Astrocyte (in vitro differentiated cells and primary cell): ENCODE measurements around the gene ANKS6. TPM values are rescaled to one million over a fixed set of nuclear protein-coding genes. Genes with fewer than 3 reads are reported as not detected.
A peak's percentile ranks its signal among the peaks of the same experiment; 100 is the strongest.

Experiments used
- DNase-seq: peaks from one replicate; pipeline ENCODE4 v3.0.0-alpha.2; 2010; ENCODE audit warnings: low read depth
- FAIRE-seq: peaks from 2 replicates; lab custom pipeline; 2011; peaks lifted over from hg19 to GRCh38; lab: Jason Lieb, UNC
- H2AFZ ChIP-seq: 2 replicates; pipeline ENCODE4 v1.6.0; 2012; ENCODE audit warnings: low read depth, low read length, inconsistent platforms
- H3K27ac ChIP-seq: 2 replicates; pipeline ENCODE4 v1.5.1; 2011; ENCODE audit warnings: low read depth, low read length, inconsistent platforms
- H3K27me3 ChIP-seq: 2 replicates; pipeline ENCODE4 v1.6.0; 2011; ENCODE audit warnings: low read length, inconsistent platforms; ENCODE audit not compliant: insufficient read depth
- H3K36me3 ChIP-seq: 2 replicates; pipeline ENCODE4 v1.5.1; 2011; ENCODE audit warnings: low read length, inconsistent platforms; ENCODE audit not compliant: insufficient read depth
- H3K4me1 ChIP-seq: 2 replicates; pipeline ENCODE4 v1.5.1; 2011; ENCODE audit warnings: low read length, inconsistent platforms; ENCODE audit not compliant: insufficient read depth
- H3K4me2 ChIP-seq: 2 replicates; pipeline ENCODE4 v1.6.0; 2012; ENCODE audit warnings: low read length, inconsistent platforms
- H3K4me3 ChIP-seq: 2 replicates; pipeline ENCODE4 v1.5.1; 2011; ENCODE audit warnings: low read depth, mild to moderate bottlenecking, low read length, inconsistent platforms; ENCODE audit not compliant: insufficient read depth
- H3K79me2 ChIP-seq: 2 replicates; pipeline ENCODE4 v1.6.0; 2012; ENCODE audit warnings: mild to moderate bottlenecking, low read length, inconsistent platforms; ENCODE audit not compliant: insufficient read depth
- H3K9ac ChIP-seq: 2 replicates; pipeline ENCODE4 v1.6.0; 2012; ENCODE audit warnings: mild to moderate bottlenecking, low read length, inconsistent platforms
- H3K9me3 ChIP-seq: 2 replicates; pipeline ENCODE4 v1.5.1; 2012; ENCODE audit warnings: low read depth, mild to moderate bottlenecking, low read length, inconsistent platforms; ENCODE audit not compliant: insufficient read depth
- H4K20me1 ChIP-seq: 2 replicates; pipeline ENCODE4 v1.6.0; 2012; ENCODE audit warnings: low read length, inconsistent platforms; ENCODE audit not compliant: insufficient read depth
- H3K27ac Mint-ChIP-seq: one replicate; pipeline ENCODE4 v1.8.0; 2021; ENCODE audit warnings: mild to moderate bottlenecking, mixed read lengths; ENCODE audit not compliant: unreplicated experiment
- H3K27me3 Mint-ChIP-seq: one replicate; pipeline ENCODE4 v1.8.0; 2021; ENCODE audit warnings: low read depth, mixed read lengths; ENCODE audit not compliant: unreplicated experiment
- H3K36me3 Mint-ChIP-seq: one replicate; pipeline ENCODE4 v1.8.0; 2021; ENCODE audit warnings: low read depth, mixed read lengths; ENCODE audit not compliant: unreplicated experiment
- H3K4me1 Mint-ChIP-seq: one replicate; pipeline ENCODE4 v1.8.0; 2021; ENCODE audit warnings: low read depth, mixed read lengths; ENCODE audit not compliant: unreplicated experiment
- H3K4me3 Mint-ChIP-seq: one replicate; pipeline ENCODE4 v1.8.0; 2021; ENCODE audit warnings: mild to moderate bottlenecking, moderate library complexity, mixed read lengths; ENCODE audit not compliant: unreplicated experiment
- H3K9me3 Mint-ChIP-seq: one replicate; pipeline ENCODE4 v1.8.0; 2021; ENCODE audit warnings: mild to moderate bottlenecking, mixed read lengths; ENCODE audit not compliant: unreplicated experiment
- CTCF ChIP-seq: IDR thresholded peaks from 2 replicates; pipeline ENCODE4 v1.5.1; 2011; ENCODE audit warnings: low read depth, mild to moderate bottlenecking, inconsistent platforms, low read length, moderate library complexity; ENCODE audit not compliant: insufficient read depth
- EZH2 ChIP-seq: IDR thresholded peaks from 2 replicates; pipeline ENCODE4 v1.6.1; 2012; ENCODE audit warnings: mild to moderate bottlenecking, low read length, inconsistent platforms; ENCODE audit not compliant: insufficient read depth
- total RNA-seq: library from RNA; stranded (reverse); gene quantifications from 2 replicates; pipeline ENCODE4 v1.2.1, GENCODE V29; 2021

Gene ANKS6
- total RNA-seq, 1 donor from 2014 or later = 16.7 TPM

- FAIRE-seq (no peak), DNase-seq (peak; percentile 70)
- no peak overlapping the region for H3K9ac ChIP-seq
- H3K27me3 ChIP-seq = peaks cover 17% of the 10 kb centered on the region
- H3K4me2 ChIP-seq = no peak overlapping the region
- H3K4me3 ChIP-seq = no peak overlapping the region
- TF ChIP-seq EZH2 (no peak), CTCF (no peak)
- H4K20me1 ChIP-seq = no peaks in the 10 kb centered on the region
- H2AFZ ChIP-seq = no peak overlapping the region
- no peaks in the 10 kb centered on the region for H3K79me2 ChIP-seq
- no peak overlapping the region for H3K4me3 Mint-ChIP-seq
- H3K4me1 ChIP-seq = peaks cover 9% of the 10 kb centered on the region
- H3K9me3 Mint-ChIP-seq = no peaks in the 10 kb centered on the region
- peaks cover 48% of the 10 kb centered on the region for H3K27me3 Mint-ChIP-seq
- no peaks in the 10 kb centered on the region for H3K9me3 ChIP-seq
- no peak overlapping the region for H3K27ac Mint-ChIP-seq
- peaks cover 3% of the 10 kb centered on the region for H3K4me1 Mint-ChIP-seq
- H3K36me3 Mint-ChIP-seq = no peaks in the 10 kb centered on the region
- no peak overlapping the region for H3K27ac ChIP-seq
- no peaks in the 10 kb centered on the region for H3K36me3 ChIP-seq
Measured at GRCh38 chr9:98805506-98806272, 9.3 kb upstream of the ANKS6 start.

- Mint-ChIP-seq H3K36me3 (no peaks in the 10 kb centered on the region), H3K27me3 (peaks cover 38% of the 10 kb centered on the region), H3K4me1 (peaks cover 3% of the 10 kb centered on the region), H3K27ac (no peak overlapping the region), H3K4me3 (no peak overlapping the region), H3K9me3 (peaks cover under 1% of the 10 kb centered on the region)
- Histone ChIP-seq H4K20me1 (no peaks in the 10 kb centered on the region), H3K9ac (no peak overlapping the region), H3K4me3 (no peak overlapping the region), H3K9me3 (peaks cover 2% of the 10 kb centered on the region), H3K27ac (no peak overlapping the region), H3K4me1 (peaks cover 2% of the 10 kb centered on the region), H3K36me3 (no peaks in the 10 kb centered on the region), H3K4me2 (no peak overlapping the region), H2AFZ (no peak overlapping the region), H3K79me2 (no peaks in the 10 kb centered on the region), H3K27me3 (peaks cover 17% of the 10 kb centered on the region)
- FAIRE-seq (no peak), DNase-seq (no peak)
- TF ChIP-seq CTCF (no peak), EZH2 (no peak)
Measured at GRCh38 chr9:98804083-98804482, 7.7 kb upstream of the ANKS6 start.

- H4K20me1 ChIP-seq = no peaks in the 10 kb centered on the region
- no peak overlapping the region for H3K4me3 ChIP-seq
- Mint-ChIP-seq H3K9me3 (peaks cover 9% of the 10 kb centered on the region), H3K4me3 (no peak overlapping the region), H3K4me1 (no peaks in the 10 kb centered on the region), H3K36me3 (peaks cover 4% of the 10 kb centered on the region), H3K27ac (no peak overlapping the region), H3K27me3 (peaks cover 23% of the 10 kb centered on the region)
- no peak overlapping the region for H3K4me2 ChIP-seq
- peaks cover 13% of the 10 kb centered on the region for H3K27me3 ChIP-seq
- H3K27ac ChIP-seq = no peak overlapping the region
- H3K9me3 ChIP-seq = peaks cover 4% of the 10 kb centered on the region
- H3K79me2 ChIP-seq = no peaks in the 10 kb centered on the region
- FAIRE-seq (no peak), DNase-seq (no peak)
- no peak overlapping the region for H2AFZ ChIP-seq
- no peak overlapping the region for H3K9ac ChIP-seq
- peaks cover 2% of the 10 kb centered on the region for H3K4me1 ChIP-seq
- H3K36me3 ChIP-seq = no peaks in the 10 kb centered on the region
- no peak for TF ChIP-seq EZH2
- no peak for TF ChIP-seq CTCF
Measured at GRCh38 chr9:98801969-98802371, 5.6 kb upstream of the ANKS6 start.
